Measurements from ENCODE around the gene MYOCOS. TPM values are rescaled to one million over a fixed set of nuclear protein-coding genes. Genes with fewer than 3 reads are reported as not detected.
A peak's percentile ranks its signal among the peaks of the same experiment; 100 is the strongest.
"Not testable (repeated sequence)": the region's sequence is repeated elsewhere in the genome, so short reads cannot be mapped to it uniquely, and the experiment has no call there.

The MYOCOS gene
- total RNA-seq, 2 donors from 2014 or later = not detected

DNA sequence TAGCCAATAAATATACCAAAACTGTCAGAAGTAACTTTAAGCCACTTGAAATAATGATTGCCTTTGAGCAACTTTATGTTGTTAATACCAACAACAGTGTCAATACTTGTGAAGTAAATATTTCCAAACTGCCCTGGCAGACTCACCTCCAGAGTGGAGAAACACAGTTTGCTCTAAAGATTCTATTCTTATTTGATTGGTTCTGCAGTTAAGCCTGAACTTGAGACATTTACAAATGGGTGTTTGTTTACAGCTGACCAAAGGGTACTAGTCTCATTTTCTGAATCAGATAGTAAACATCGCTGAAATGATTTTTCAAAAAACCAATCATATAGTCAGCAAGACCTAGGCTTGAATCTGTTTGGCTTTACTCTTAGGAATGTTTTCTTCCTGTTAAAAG, 31.8 kb downstream of the MYOCOS start:
- intact Hi-C loops (cut with DNase I, micrococcal nuclease) = no loop called here
- DNase-seq = no peak

GRCh38 chr1:171654201-171654941, 32.3 kb downstream of the MYOCOS start:
- no peak for DNase-seq
- ATAC-seq = no peak
- intact Hi-C loops (cut with DNase I, micrococcal nuclease) = no loop called here

More for the DNA sequence above, 31.8 kb downstream of the MYOCOS start:
- ATAC-seq = no peak

GRCh38 chr1:171654942-171655745, 33.1 kb downstream of the MYOCOS start:
- intact Hi-C loops (cut with DNase I, micrococcal nuclease) = no loop called here
- ATAC-seq (no peak), DNase-seq (peak; percentile 41 to 70)

DNA sequence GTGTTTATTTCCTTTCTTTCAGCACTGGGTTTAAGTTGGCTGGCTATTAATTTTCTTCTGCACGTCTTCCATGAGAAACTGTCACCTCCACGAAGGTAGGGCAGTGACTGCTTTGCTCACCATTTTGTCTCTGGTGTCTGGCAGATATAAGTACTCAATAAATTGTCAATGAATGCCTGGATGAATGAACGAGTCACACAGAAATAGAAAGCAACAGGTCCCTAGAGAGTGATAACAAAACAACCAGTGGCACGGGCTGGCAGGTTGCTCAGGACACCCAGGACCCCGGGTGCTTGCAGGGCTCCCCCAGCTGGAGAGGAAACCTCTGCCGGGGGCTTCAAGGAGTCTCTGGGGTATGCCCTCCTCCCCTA, 33.7 kb downstream of the MYOCOS start:
- intact Hi-C loops (cut with DNase I, micrococcal nuclease) = no loop called here
- ATAC-seq (no peak), DNase-seq (no peak)

- intact Hi-C loops (cut with DNase I, micrococcal nuclease) = not testable (repeated sequence)
- peak; percentile 68 for ATAC-seq
- DNase-seq = peak in 1 of 2 donors; percentile 21
These were observed 34.2 kb downstream of the MYOCOS start for GRCh38 chr1:171656206-171656605.

DNA sequence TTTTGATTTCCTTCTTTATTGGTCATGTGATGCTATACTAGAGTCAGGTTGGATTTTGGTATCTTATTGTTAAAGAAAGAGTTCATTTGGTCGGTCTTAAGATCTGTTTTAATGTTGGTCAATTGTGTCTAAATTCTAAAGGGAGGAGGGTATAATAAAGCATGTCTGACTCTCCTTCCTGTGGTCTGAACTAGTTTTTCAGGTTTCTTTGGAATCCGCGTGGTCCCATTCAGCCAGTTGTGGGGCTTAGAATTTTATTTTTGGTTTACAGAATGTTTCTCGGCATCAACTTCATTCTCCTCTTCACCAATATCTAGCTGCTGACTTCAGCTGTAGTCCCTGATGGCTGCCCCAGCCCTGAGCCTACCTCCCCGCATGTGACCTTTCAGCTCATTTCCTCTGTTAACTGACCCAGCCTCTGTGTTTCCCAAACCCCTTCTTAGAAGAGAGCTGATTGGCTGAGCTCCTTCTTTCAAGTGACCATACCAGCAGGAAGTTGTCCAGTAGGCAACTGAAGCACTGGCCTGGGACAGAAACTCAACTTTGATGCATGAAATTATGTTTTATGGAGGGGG, 39.1 kb downstream of the MYOCOS start:
- ATAC-seq (no peak), DNase-seq (no peak)
- intact Hi-C loops (cut with DNase I, micrococcal nuclease) = no loop called here

DNA sequence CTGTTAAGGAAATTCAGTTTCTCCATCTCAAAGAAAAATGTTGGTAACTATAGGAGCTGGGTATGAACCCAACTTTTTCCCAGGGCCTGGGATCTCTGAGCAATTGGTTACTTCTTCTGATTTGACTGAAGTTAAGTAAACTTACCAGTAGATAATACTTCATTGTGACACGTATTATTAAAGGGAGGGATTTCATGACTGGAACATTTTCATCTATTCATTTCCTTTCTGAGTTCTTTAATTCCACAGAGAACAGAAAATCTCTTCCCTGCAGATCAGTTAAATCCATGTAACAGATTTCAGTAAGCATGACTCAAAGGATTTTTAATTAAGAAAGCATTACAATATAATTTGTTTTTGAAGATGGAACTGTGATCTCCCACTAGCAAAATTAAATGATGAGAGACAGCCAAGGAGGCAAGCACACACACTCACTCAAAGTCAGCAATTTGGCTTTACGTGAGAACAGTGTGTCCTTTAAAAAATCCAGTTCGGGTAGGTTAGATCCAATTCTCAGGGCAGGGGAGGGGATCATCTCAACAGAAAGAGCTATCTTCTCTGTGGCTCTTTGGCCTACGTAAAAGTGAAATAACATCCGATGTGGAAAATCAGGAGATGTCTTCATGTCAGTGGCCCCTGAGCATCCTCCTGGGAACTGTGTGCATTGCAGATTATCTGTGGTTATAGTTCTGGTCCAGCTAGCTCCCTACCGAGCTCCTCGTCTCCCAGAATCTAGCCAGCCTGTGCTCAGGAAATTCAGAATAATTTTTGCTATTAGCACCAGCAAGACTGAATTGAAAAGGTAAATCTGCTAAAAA, 41.2 kb downstream of the MYOCOS start:
- no peak for DNase-seq
- intact Hi-C loops (cut with DNase I, micrococcal nuclease) = no loop called here
- ATAC-seq = no peak

DNA sequence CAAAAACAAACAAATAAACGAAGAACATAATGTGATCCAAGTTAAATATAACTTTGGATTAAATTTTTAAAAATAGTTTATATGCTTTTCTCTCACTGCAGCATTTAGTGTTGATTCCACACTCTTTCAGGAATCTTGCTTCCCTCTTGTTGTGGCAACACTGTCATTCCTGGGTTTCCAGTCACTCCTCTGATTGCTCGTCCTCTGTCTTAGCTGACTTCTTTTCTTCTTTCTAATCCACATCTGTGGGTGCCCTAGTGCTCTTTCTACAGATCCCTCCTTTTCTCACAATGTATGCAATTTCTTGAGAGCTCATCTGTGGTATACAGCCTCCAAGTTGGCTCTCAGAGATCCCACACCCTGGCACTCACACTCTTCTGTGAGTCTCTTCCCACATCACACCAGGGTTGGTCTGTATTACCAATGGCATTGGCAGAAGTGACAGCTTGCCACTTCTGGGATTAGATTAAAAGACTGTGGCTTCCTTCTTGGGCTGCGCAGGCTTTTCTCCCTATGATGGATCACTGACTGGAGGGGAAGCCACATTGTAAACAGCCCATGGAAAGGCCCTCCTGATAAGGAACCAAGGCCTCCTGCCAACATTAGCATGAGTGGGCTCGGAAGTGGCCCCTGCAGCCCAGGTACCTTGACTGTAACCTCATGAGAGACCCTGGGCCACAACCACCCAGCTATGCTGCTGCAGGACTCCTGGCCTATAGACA, 42.0 kb downstream of the MYOCOS start:
- intact Hi-C loops (cut with DNase I, micrococcal nuclease) = no loop called here

GRCh38 chr1:171664976-171665375, 42.9 kb downstream of the MYOCOS start:
- intact Hi-C loops (cut with DNase I, micrococcal nuclease) = no loop called here
- ATAC-seq = no peak
- DNase-seq = no peak

More for the DNA sequence above, 42.0 kb downstream of the MYOCOS start:
- no peak for ATAC-seq
- no peak for DNase-seq

DNA sequence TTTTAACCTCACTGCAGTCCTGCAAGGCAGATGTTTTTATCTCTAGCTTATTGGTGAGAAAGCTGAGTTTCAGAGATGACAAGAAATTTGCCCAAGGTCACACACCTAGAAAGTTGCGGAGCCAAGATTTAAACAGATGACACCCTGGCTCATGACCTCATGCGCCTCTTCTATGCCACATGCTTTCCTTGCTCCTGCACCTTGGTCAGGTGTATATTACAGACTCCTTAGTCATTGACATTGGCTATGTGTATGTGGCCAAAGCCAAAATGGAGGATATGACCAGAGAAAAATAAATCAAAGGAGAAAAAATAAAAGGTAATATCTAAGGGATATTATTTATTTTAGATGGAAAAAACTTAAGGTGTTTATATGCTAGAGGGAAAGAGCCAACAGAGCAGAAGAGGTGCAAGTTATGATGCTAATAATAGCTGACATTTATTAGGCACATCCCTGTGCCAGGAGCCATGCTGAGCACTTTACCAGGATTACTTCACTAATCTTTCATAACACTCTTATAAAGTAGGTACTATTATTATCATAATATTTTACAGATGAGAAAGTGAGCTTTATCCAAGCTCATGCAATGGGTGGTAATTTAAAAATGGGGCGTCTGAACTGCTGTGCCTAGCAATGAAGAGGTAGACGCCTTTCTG, 44.2 kb downstream of the MYOCOS start:
- DNase-seq (no peak), ATAC-seq (no peak)
- intact Hi-C loops (cut with DNase I, micrococcal nuclease) = no loop called here

GRCh38 chr1:171668372-171668771, 46.3 kb downstream of the MYOCOS start:
- ATAC-seq = no peak
- no peak for DNase-seq
- intact Hi-C loops (cut with DNase I, micrococcal nuclease) = no loop called here

- ATAC-seq (no peak), DNase-seq (no peak)
- intact Hi-C loops (cut with DNase I, micrococcal nuclease) = no loop called here
These were observed 48.7 kb downstream of the MYOCOS start for GRCh38 chr1:171670739-171671138.

GRCh38 chr1:171674431-171675405, 52.7 kb downstream of the MYOCOS start:
- intact Hi-C loops (cut with DNase I, micrococcal nuclease) = no loop called here
- ATAC-seq (no peak), DNase-seq (no peak)

Data from left colon (tissue), 2 donors.